ENCODE measurements around the gene SLC25A45.

GRCh38 chr11:65341856-65342255 is 40.6 kb downstream of the SLC25A45 start:
- no peak for TF ChIP-seq CTCF (IDR thresholded peaks at IDR 0.05)
- TF ChIP-seq POLR2A (IDR thresholded peaks at IDR 0.05), result no peak
